Activated CD4-positive, alpha-beta T cell treated with anti-CD3 and anti-CD28 coated beads for 1 hour (primary cell): ENCODE results near the gene TESPA1.

Experiments used
- DNase-seq: peaks from one replicate; pipeline ENCODE4 v3.0.0-alpha.2; 2020

TESPA1 gene

GRCh38 chr12:54941659-54942058, 42.9 kb downstream of the TESPA1 start:
- DNase-seq: no peak

DNA sequence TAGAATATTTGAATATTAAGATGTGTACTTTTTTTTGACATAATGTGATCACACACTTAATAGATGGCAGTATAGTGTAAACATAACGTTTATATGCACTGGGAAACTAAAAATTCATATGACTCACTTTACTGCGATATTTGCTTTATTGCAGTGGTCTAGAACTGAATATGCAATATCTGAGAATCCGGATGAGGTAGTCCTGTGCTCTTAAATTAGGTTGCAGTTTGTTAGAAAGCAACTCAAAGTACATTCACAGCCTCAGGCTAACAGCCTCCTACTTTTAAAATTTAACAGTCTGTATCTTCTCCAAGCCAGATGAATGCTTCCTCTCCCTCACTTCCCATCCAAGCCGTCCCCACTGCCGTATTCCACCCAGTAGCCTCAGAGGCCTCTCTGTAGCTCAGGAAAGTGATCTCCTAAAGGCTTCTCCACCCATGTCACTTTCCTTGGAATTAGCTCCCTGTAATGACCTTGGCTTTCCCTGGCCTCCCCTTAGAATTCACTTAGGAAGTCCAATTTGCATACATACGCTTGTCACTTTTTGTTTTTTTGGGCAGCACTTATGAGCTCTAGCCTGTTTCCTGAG, 43.7 kb downstream of the TESPA1 start:
- DNase-seq: no peak

DNA sequence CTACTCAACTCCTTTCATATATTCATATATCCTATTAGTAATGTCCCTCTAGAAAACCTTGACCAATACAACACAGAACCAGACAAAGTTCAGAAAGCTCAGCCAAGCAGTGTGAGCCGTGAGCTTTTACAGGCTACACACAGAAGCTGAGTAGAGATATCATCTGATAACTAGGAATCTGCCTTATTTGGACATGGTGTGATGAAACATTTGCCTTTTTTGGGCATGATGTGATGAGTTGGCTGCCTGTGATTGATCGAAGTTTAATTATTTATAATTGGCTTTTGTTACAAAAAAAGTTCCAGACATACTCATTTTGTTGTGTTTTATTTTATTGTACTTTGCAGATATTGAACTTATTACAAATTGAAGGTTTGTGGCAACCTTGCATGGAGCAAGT, 46.6 kb downstream of the TESPA1 start:
- DNase-seq: no peak

- no peak for DNase-seq
These were observed 47.2 kb downstream of the TESPA1 start for GRCh38 chr12:54937376-54937775.

GRCh38 chr12:54936736-54937135, 47.8 kb downstream of the TESPA1 start:
- DNase-seq: no peak

DNA sequence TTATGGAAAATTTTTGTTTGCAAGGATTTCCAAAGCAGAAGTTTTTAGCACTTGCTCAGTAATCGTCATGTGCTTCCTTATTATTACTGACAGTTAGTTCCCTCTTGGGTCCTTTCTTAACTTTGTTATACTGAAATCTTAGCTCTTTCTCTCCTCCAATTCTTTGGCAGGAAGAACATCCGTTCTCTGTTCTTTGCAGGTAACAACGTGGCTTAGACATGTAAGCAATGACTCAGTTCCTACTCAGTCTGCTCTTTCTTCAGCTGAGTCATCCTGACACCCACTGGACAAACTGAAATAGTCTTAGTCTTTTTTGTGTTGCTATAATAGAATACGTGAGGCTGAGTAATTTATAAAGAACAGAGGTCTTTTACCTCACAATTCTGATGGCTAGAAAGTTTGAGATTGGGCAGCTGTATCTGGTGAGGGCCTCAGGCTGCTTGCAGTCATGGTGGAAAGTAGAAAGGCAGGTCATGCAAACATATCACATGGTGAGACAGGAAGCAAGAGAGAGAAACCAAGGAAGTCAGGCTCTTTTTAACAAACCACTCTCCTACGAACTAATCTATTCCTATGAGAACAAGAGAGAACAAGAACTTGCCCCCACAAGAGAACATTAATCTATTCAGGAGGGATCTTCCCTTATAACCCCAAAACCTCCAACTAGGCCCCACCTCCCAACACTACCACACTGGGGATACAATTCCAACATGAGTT, 49.2 kb downstream of the TESPA1 start:
- DNase-seq: no peak

- no peak for DNase-seq
These were observed 50.1 kb downstream of the TESPA1 start for GRCh38 chr12:54934419-54934818.

DNA sequence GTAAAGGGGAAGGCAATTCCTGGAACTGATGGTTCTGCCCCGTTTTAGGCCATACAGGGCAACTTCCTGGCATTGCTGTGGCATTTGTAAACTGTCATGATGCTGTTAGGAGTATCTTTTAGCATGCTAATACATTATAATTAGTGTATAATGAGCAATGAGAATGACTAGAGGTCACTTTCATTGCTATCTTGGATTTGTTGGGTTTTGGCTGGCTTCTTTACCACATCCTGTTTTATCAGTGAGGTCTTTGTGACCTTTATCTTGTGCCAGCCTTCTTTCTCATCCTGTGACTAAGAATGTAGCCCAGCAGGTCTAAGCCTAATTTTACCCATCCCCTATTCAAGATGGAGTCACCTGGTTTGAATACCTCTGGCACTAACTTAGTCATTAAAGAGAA, 51.2 kb downstream of the TESPA1 start:
- DNase-seq: no peak

DNA sequence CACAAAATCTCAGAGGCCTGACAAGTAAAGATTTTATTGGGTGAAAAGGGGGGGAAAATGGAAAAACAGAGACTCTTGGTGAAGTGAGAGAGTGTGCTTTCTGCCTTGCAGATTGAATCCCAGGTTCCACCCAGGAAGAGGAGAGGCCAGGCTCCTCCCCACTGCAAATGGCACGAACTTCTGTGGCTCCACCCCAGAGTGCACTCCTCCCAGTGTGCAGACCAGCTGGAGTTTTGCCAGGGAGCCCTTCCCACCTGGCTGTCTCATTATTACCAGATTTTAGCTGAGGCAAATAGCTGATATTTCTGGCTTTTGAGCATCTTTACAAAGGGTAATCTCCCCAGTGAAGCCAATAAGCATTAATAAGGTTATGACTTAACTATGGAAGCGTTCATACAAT, 51.9 kb downstream of the TESPA1 start:
- DNase-seq: no peak

GRCh38 chr12:54932038-54932437, 52.5 kb downstream of the TESPA1 start:
- no peak for DNase-seq

- no peak for DNase-seq
These were observed 54.6 kb downstream of the TESPA1 start for GRCh38 chr12:54929998-54930397.

DNA sequence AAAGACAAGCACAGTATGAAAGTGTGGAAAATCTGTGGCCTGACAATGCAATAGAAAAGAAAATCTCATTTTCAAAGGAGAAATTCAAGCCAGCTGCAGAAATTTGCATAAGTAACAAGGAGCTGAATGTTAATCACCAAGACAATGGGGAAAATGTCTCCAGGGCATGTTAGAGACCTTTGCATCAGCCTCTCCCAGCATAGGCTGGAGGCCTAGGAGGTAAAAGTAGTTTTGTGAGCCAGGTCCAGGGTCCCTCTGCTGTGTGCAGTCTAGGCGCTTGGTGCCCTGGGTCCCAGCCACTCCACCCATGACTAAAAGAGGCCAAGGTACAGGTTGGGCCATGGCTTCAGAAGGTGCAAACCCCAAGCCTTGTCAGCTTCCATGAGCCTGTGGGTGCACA, 58.3 kb downstream of the TESPA1 start:
- DNase-seq: no peak

DNA sequence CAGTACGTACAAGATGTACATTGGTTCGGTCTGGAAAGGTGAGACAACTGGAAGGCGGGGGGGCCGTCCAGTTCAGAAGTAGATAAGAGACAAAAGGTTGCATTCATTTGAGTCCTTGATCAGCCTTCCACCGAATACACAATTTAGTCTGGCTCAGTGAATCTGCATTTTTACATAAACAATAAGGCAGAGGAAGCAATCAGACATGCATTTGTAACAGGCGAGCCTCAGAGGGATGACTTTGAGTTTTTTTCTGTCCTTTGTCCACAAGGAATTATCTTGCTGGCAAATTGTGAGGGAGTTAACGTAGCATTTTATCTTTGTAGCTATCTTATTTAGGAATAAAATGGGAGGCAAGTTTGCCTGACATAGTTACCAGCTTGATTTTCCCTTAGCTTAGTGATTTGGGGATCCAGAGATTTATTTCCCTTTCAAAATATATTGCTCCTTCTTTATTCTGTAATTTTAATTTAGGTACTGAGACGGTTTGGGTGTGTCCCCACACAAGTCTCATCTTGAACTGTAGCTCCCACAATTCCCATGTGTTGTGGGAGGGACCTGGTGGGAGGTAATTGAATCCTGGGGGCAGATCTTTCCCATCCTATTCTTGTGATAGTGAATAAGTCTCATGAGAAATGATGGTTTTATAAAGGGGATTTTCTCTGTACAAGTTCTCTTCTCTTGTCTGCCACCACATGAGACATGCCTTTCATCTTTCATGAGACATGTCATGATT, 59.4 kb downstream of the TESPA1 start:
- DNase-seq: no peak

DNA sequence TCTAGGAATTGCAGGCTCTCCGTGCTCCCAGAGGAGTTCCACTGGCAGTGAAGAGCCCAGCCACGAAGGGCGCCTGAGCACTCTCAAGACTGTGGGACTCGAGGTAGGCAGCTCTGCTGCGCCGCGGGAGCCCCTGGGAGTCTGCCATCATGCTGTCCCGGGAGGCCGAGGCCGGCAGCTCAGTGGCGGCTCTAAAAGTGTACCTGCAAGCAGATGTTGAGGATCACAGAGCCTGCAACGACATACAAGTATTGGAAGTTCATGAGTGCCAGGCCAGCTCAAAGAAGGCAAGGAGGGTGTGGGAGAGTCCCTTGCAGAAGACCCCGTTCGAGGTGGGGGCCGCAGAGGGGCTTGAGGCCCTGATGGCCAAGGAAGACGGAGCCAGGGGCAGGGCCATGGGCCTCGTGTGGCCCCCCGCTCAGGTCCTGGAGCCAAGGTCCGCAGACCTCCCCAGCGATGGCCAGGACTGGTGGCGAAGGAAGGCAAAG, 67.5 kb downstream of the TESPA1 start:
- no peak for DNase-seq
